Calu3 (cell line): ENCODE data around the gene HDGFL3. TPM values are rescaled to one million over a fixed set of nuclear protein-coding genes. Genes with fewer than 3 reads are reported as not detected.

Experiments used
- BruUV-seq: library from RNA; stranded (reverse); fragments of 400-500 nt; replicated peaks from 2 replicates; lab custom pipeline; 2021; lab: Mats Ljungman, UMichigan
- CTCF ChIA-PET: fragments of 300-600 bp; sonication (Branson Sonifier 250); formaldehyde crosslinking; loops from one replicate; lab custom pipeline; 2022; ENCODE audit warnings: antibody characterized with exemption; lab: Charles Lee
- DNase-seq: peaks from one replicate; pipeline ENCODE4 v3.0.0; 2022
- H3K27ac Mint-ChIP-seq: one replicate; pipeline ENCODE4 v1.8.0; 2022; ENCODE audit warnings: mixed read lengths; ENCODE audit not compliant: unreplicated experiment
- H3K27me3 Mint-ChIP-seq: one replicate; pipeline ENCODE4 v1.8.0; 2022; ENCODE audit warnings: mixed read lengths; ENCODE audit not compliant: unreplicated experiment
- H3K36me3 Mint-ChIP-seq: one replicate; pipeline ENCODE4 v1.8.0; 2022; ENCODE audit warnings: mild to moderate bottlenecking, moderate library complexity, mixed read lengths; ENCODE audit not compliant: insufficient read depth, unreplicated experiment
- H3K4me1 Mint-ChIP-seq: one replicate; pipeline ENCODE4 v1.8.0; 2022; ENCODE audit warnings: mild to moderate bottlenecking, low read depth, mixed read lengths; ENCODE audit not compliant: unreplicated experiment
- H3K4me3 Mint-ChIP-seq: one replicate; pipeline ENCODE4 v1.8.0; 2022; ENCODE audit warnings: mild to moderate bottlenecking, low read depth, moderate library complexity, mixed read lengths; ENCODE audit not compliant: unreplicated experiment
- H3K9me3 Mint-ChIP-seq: one replicate; pipeline ENCODE4 v1.8.0; 2022; ENCODE audit warnings: low read depth, mixed read lengths; ENCODE audit not compliant: unreplicated experiment
- CTCF ChIP-seq: fragments of 200-600 bp; IDR thresholded peaks from one replicate; pipeline ENCODE4 v1.8.0; 2022; ENCODE audit warnings: antibody characterized with exemption; ENCODE audit not compliant: unreplicated experiment
- intact Hi-C: fragments of 100-400 bp; cut with micrococcal nuclease; formaldehyde crosslinking; loops from one replicate; pipeline ENCODE4 v1.10.0; 2022; ENCODE audit not compliant: unreplicated experiment
- total RNA-seq: library from RNA; stranded (reverse); gene quantifications from 2 replicates; pipeline ENCODE4 v1.2.3, GENCODE V29; 2022

HDGFL3 gene
- total RNA-seq, 1 experiment from 2014 or later = 69.4 TPM

DNA sequence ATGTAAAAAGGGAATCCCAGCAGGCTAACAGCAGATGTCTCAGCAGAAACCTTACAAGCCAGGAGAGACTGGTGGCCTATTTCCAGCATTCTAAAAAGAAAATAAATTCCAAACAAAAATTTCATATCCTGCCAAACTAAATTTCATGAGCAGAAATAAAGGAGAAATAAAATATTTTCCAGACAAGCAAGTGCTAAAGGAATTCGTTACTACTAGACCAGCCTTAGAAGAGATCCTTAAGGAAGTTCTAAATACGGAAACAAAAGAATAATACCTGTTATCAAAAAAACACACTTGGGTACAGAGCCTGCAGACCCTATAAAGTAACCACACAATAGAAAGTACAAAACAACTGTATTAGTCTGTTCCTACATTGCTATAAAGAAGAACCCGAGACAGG, 41.4 kb downstream of the HDGFL3 start:
- Mint-ChIP-seq H3K36me3 (no peaks in the 10 kb centered on the region), H3K27me3 (no peaks in the 10 kb centered on the region), H3K27ac (no peak overlapping the region), H3K4me1 (peaks cover 22% of the 10 kb centered on the region), H3K4me3 (no peak overlapping the region), H3K9me3 (peaks cover 4% of the 10 kb centered on the region)
- BruUV-seq = no TSS peak
- CTCF ChIA-PET = no interaction called here
- TF ChIP-seq CTCF = no peak
- intact Hi-C loops = no loop called here
- no peak for DNase-seq

- Mint-ChIP-seq H3K4me3 (no peak overlapping the region), H3K27ac (no peak overlapping the region), H3K9me3 (peaks cover 4% of the 10 kb centered on the region), H3K27me3 (no peaks in the 10 kb centered on the region), H3K36me3 (no peaks in the 10 kb centered on the region), H3K4me1 (peaks cover 22% of the 10 kb centered on the region)
- no peak for TF ChIP-seq CTCF
- CTCF ChIA-PET = no interaction called here
- BruUV-seq = no TSS peak
- DNase-seq = no peak
- intact Hi-C loops = no loop called here
Measured at GRCh38 chr15:83164771-83165404, 42.7 kb downstream of the HDGFL3 start.

GRCh38 chr15:83164111-83164770, 43.4 kb downstream of the HDGFL3 start:
- Mint-ChIP-seq H3K27me3 (no peaks in the 10 kb centered on the region), H3K9me3 (peaks cover 4% of the 10 kb centered on the region), H3K4me3 (no peak overlapping the region), H3K4me1 (peaks cover 19% of the 10 kb centered on the region), H3K36me3 (no peaks in the 10 kb centered on the region), H3K27ac (no peak overlapping the region)
- intact Hi-C loops = no loop called here
- DNase-seq = no peak
- TF ChIP-seq CTCF = no peak
- no TSS peak for BruUV-seq
- CTCF ChIA-PET = no interaction called here

DNA sequence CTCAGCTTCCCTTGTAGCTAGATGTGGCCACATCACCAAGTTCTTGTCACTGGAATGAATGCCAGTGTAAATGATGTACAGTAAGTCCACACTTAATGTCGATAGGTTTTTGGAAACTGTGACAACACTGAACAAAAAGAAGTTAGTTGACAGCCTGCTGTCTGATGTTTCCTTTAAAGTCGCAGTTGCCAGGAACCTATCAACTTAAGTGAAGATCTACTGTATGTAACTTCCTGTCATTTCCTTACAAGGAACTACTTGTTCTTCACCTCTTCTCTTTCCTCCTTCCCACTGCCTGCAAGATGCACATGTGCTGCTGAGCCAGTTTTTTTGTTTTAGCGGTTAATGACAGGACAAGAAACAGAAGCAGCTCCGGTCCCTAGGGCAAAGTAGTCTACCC, 44.6 kb downstream of the HDGFL3 start:
- intact Hi-C loops = no loop called here
- DNase-seq = no peak
- Mint-ChIP-seq H3K9me3 (no peaks in the 10 kb centered on the region), H3K27me3 (no peaks in the 10 kb centered on the region), H3K4me3 (no peak overlapping the region), H3K4me1 (peaks cover 7% of the 10 kb centered on the region), H3K36me3 (no peaks in the 10 kb centered on the region), H3K27ac (no peak overlapping the region)
- CTCF ChIA-PET = no interaction called here
- no TSS peak for BruUV-seq
- no peak for TF ChIP-seq CTCF
